ENCODE results near the gene SLC35F1. TPM values are rescaled to one million over a fixed set of nuclear protein-coding genes. Genes with fewer than 3 reads are reported as not detected.

Gene SLC35F1
- total and polyA plus RNA-seq, 3 donors from 2014 or later = 1.4 to 1.8 (median 1.6) TPM

GRCh38 chr6:117880824-117881223 is 26.2 kb upstream of the SLC35F1 start:
- intact Hi-C loops (cut with DNase I; ENCODE audit: low total_unique reads) = no loop called here

GRCh38 chr6:117890172-117890571 is 16.9 kb upstream of the SLC35F1 start:
- Histone ChIP-seq H3K4me1 (no peaks in the 10 kb centered on the region), H3K27me3 (no peaks in the 10 kb centered on the region), H3K27ac (no peak overlapping the region), H3K4me3 (no peak overlapping the region), H3K36me3 (ENCODE audit: low read depth, missing control alignments) (no peaks in the 10 kb centered on the region), H3K9me3 (no peaks in the 10 kb centered on the region)
- intact Hi-C loops (cut with DNase I; ENCODE audit: low total_unique reads) = no loop called here
- DNase-seq = no peak
- no peak for TF ChIP-seq POLR2A (IDR thresholded peaks at IDR 0.05)
- no peak for TF ChIP-seq CTCF (IDR thresholded peaks at IDR 0.05)

More at GRCh38 chr6:117880824-117881223, 26.2 kb upstream of the SLC35F1 start:
- Histone ChIP-seq H3K4me1 (no peaks in the 10 kb centered on the region), H3K27ac (no peak overlapping the region), H3K27me3 (no peaks in the 10 kb centered on the region), H3K4me3 (no peak overlapping the region), H3K9me3 (no peaks in the 10 kb centered on the region), H3K36me3 (ENCODE audit: low read depth, missing control alignments) (no peaks in the 10 kb centered on the region)
- no peak for DNase-seq
- TF ChIP-seq POLR2A (IDR thresholded peaks at IDR 0.05) = no peak
- TF ChIP-seq CTCF (IDR thresholded peaks at IDR 0.05) = no peak
- WGBS, 2 donors = 33 to 43% methylated on average over 1 of the region's 1 CpG

- H3K4me3 ChIP-seq = peak overlapping the region; percentile 60 to 64
- no peaks in the 10 kb centered on the region for H3K36me3 ChIP-seq (ENCODE audit: low read depth, missing control alignments)
- TF ChIP-seq POLR2A (IDR thresholded peaks at IDR 0.05) = no peak
- TF ChIP-seq CTCF (IDR thresholded peaks at IDR 0.05) = no peak
- no peak for DNase-seq
- peaks cover 3% of the 10 kb centered on the region for H3K4me1 ChIP-seq
- no peak overlapping the region for H3K27ac ChIP-seq
- H3K27me3 ChIP-seq = no peaks in the 10 kb centered on the region
- intact Hi-C loops (cut with DNase I; ENCODE audit: low total_unique reads) = no loop called here
- H3K9me3 ChIP-seq = no peaks in the 10 kb centered on the region
- 4 to 5% methylated on average over 14 of the region's 14 CpGs for WGBS, 2 donors
These were observed 532 bp upstream of the SLC35F1 start for GRCh38 chr6:117906507-117906957.

- Histone ChIP-seq H3K36me3 (ENCODE audit: low read depth, missing control alignments) (no peaks in the 10 kb centered on the region), H3K27me3 (no peaks in the 10 kb centered on the region), H3K9me3 (no peaks in the 10 kb centered on the region), H3K27ac (no peak overlapping the region), H3K4me1 (peaks cover 3% of the 10 kb centered on the region), H3K4me3 (peak overlapping the region; percentile 60 to 64)
- intact Hi-C loops (cut with DNase I; ENCODE audit: low total_unique reads) = no loop called here
- 0% methylated on average over 3 to 81 of the region's 81 CpGs for WGBS, 2 donors
- DNase-seq = peak; percentile 21
- TF ChIP-seq CTCF (IDR thresholded peaks at IDR 0.05) (no peak), POLR2A (IDR thresholded peaks at IDR 0.05) (no peak)
These were observed 659 bp downstream of the SLC35F1 start for GRCh38 chr6:117907601-117908245.

All from testis (tissue), 3 donors.